Stimulated activated CD4-positive, alpha-beta T cell treated with anti-CD3 and anti-CD28 coated beads, Interleukin-1b, Interleukin-23, amount 100 ng/mL, for 4 hours (primary cell): ENCODE measurements around the gene DTX3.
"Not testable (repeated sequence)": the region's sequence is repeated elsewhere in the genome, so short reads cannot be mapped to it uniquely, and the experiment has no call there.

Source experiments
- DNase-seq, 2 donors: peaks; one replicate each; pipeline ENCODE4 v3.0.0-alpha.2; 2020; ENCODE audit warnings: low read depth in 2 of 2

Gene DTX3

GRCh38 chr12:57607958-57608663 lies 3.5 kb downstream of the DTX3 start:
- no peak for DNase-seq

- DNase-seq, result no peak
Measured at GRCh38 chr12:57609101-57609780, 4.6 kb downstream of the DTX3 start.

GRCh38 chr12:57609781-57610553 lies 5.3 kb downstream of the DTX3 start:
- DNase-seq, result no peak

- DNase-seq, result no peak
Measured at GRCh38 chr12:57610554-57611107, 6.0 kb downstream of the DTX3 start.

- peak; percentile 36 to 61 for DNase-seq
Measured at GRCh38 chr12:57611108-57611826, 6.6 kb downstream of the DTX3 start, which contains the start of gene ARHGEF25. Gene ARHGEF25, plus strand, starts transcription at chr12:57611435. Its CDS starts 460 bp downstream, at chr12:57611895.

- no peak for DNase-seq
Measured at GRCh38 chr12:57611827-57612710, 7.4 kb downstream of the DTX3 start.

GRCh38 chr12:57612711-57613426 lies 8.2 kb downstream of the DTX3 start:
- no peak for DNase-seq

GRCh38 chr12:57613427-57614109 lies 8.9 kb downstream of the DTX3 start:
- DNase-seq, result no peak

- no peak for DNase-seq
Measured at GRCh38 chr12:57614178-57614947, 9.7 kb downstream of the DTX3 start.

- DNase-seq, result no peak
Measured at GRCh38 chr12:57614948-57615500, 10.4 kb downstream of the DTX3 start.

GRCh38 chr12:57615637-57616036 lies 11.0 kb downstream of the DTX3 start:
- no peak for DNase-seq

- no peak for DNase-seq
Measured at GRCh38 chr12:57616383-57617101, 11.9 kb downstream of the DTX3 start.

GRCh38 chr12:57617942-57618341 lies 13.3 kb downstream of the DTX3 start:
- DNase-seq, result no peak

GRCh38 chr12:57618431-57618830 lies 13.8 kb downstream of the DTX3 start:
- DNase-seq, result not testable (repeated sequence)

- no peak for DNase-seq
Measured at GRCh38 chr12:57618966-57619433, 14.4 kb downstream of the DTX3 start.

- no peak for DNase-seq
Measured at GRCh38 chr12:57619434-57620244, 15.0 kb downstream of the DTX3 start.
